GM12878 (cell line): ENCODE data around the gene AKAP9.
"Not testable (repeated sequence)": the region's sequence is repeated elsewhere in the genome, so short reads cannot be mapped to it uniquely, and the experiment has no call there.

Experiments used
- ATF2 ChIP-seq: IDR thresholded peaks from 2 replicates; pipeline ENCODE4 v1.6.1; 2012; ENCODE audit warnings: low read length, inconsistent platforms
- BCL11A ChIP-seq: IDR thresholded peaks from 2 replicates; pipeline ENCODE4 v1.6.1; 2011; ENCODE audit warnings: low read depth, low read length
- CREB1 ChIP-seq: IDR thresholded peaks from 2 replicates; pipeline ENCODE4 v1.6.1; 2012; ENCODE audit warnings: low read depth, mild to moderate bottlenecking, inconsistent platforms
- CTCF ChIP-seq, 3 experiments: IDR thresholded peaks in 2 of 3; conservative IDR thresholded peaks in 1 of 3; 2 replicates each; pipeline ENCODE4 v1.5.1; 2011; ENCODE audit warnings: low read depth in 3 of 3, low read length in 3 of 3, mild to moderate bottlenecking in 3 of 3, control low read depth in 2 of 3, moderate library complexity in 2 of 3, inconsistent platforms in 1 of 3, mixed read lengths in 1 of 3; ENCODE audit not compliant: control insufficient read depth in 2 of 3, insufficient read depth in 1 of 3; ENCODE audit errors: extremely low read depth in 1 of 3
- NFIC ChIP-seq: IDR thresholded peaks from 2 replicates; pipeline ENCODE4 v1.6.1; 2012; ENCODE audit warnings: low read depth, mild to moderate bottlenecking, inconsistent platforms, low read length, moderate library complexity

GRCh38 chr7:92143192-92143880 is 202.7 kb downstream of the AKAP9 start:
- TF ChIP-seq CTCF (IDR thresholded peaks at IDR 0.05 in 2 of 3, conservative IDR thresholded peaks at IDR 0.05 in 1 of 3; ENCODE audit: control insufficient read depth in 2 of 3, extremely low read depth in 1 of 3, insufficient read depth in 1 of 3, low read depth in 3 of 3, low read length in 3 of 3); ATF2; BCL11A; CREB1; NFIC: not testable (repeated sequence)
